Endothelial cell (in vitro differentiated cells): Measurements from ENCODE around the gene HIF1AN. TPM values are rescaled to one million over a fixed set of nuclear protein-coding genes. Genes with fewer than 3 reads are reported as not detected.

Experiments
- DNase-seq: peaks from one replicate; pipeline ENCODE4 v3.0.0; 2021; ENCODE audit warnings: low spot score
- H3K27ac Mint-ChIP-seq: one replicate; pipeline ENCODE4 v1.8.0; 2021; ENCODE audit warnings: mixed read lengths, inconsistent platforms; ENCODE audit not compliant: unreplicated experiment
- H3K27me3 Mint-ChIP-seq: one replicate; pipeline ENCODE4 v1.8.0; 2021; ENCODE audit warnings: mild to moderate bottlenecking, moderate library complexity, mixed read lengths, inconsistent platforms; ENCODE audit not compliant: unreplicated experiment
- H3K36me3 Mint-ChIP-seq: one replicate; pipeline ENCODE4 v1.8.0; 2021; ENCODE audit warnings: mild to moderate bottlenecking, low read depth, mixed read lengths, inconsistent platforms; ENCODE audit not compliant: unreplicated experiment
- H3K4me1 Mint-ChIP-seq: one replicate; pipeline ENCODE4 v1.8.0; 2021; ENCODE audit warnings: mild to moderate bottlenecking, mixed read lengths, inconsistent platforms; ENCODE audit not compliant: unreplicated experiment
- H3K4me3 Mint-ChIP-seq: one replicate; pipeline ENCODE4 v1.8.0; 2021; ENCODE audit warnings: mild to moderate bottlenecking, mixed read lengths, inconsistent platforms; ENCODE audit not compliant: unreplicated experiment
- H3K9me3 Mint-ChIP-seq: one replicate; pipeline ENCODE4 v1.8.0; 2021; ENCODE audit warnings: mixed read lengths, inconsistent platforms; ENCODE audit not compliant: unreplicated experiment
- total RNA-seq: library from RNA; stranded (reverse); fragmentation: NEBNext Ultra II Directional; extraction: Animal tissue kit (Norgen Biotek cat#: 25700); gene quantifications from one replicate; pipeline ENCODE4 v1.2.1, GENCODE V29; 2021; ENCODE audit not compliant: unreplicated experiment
- TF ChIP-seq, protein P1 (sequence below): fragments of 200-600 bp; sonication (generic); IDR thresholded peaks from one replicate; pipeline ENCODE4 v1.5.0; 2021; ENCODE audit warnings: antibody characterized with exemption; ENCODE audit not compliant: unreplicated experiment

Gene HIF1AN
- total RNA-seq, 1 donor from 2014 or later, result 44.4 TPM

DNA sequence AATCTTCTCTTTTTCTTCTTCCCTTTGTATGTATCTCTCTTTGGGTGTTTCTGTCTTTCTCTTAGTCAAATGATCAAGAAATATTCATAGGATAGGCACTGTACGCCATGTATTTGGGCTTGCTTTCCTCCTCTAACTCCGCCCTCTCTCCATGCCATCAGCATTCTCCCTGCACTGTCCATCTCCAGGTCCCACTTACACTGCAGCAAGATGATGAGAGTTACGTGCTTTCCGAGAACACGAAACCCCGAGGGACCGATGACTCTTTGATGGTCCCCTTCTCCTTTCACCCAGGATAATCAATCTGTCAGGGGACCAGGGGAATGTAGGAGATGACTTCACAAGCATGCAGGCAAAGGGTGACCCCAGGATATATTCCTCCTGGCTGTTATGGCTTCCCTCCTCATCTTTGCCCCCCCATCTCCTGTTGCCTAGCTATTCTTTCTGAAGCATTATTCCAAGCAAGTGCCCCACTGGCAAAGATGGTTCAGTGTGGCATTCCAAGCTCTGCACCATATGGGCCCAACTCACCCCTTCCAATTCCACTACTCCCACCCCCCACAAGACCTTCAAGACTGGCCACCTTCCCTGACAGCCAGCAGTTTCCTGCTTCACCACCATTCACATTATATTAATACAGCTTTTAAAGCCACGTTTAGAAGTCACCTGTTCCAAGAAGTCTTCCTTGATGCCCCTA lies 40.0 kb downstream of the HIF1AN start:
- Mint-ChIP-seq H3K27ac (no peak overlapping the region), H3K36me3 (no peaks in the 10 kb centered on the region), H3K9me3 (no peaks in the 10 kb centered on the region), H3K4me3 (no peak overlapping the region), H3K4me1 (no peaks in the 10 kb centered on the region), H3K27me3 (peaks cover 9% of the 10 kb centered on the region)
- no peak for DNase-seq
- TF ChIP-seq, protein P1, sequence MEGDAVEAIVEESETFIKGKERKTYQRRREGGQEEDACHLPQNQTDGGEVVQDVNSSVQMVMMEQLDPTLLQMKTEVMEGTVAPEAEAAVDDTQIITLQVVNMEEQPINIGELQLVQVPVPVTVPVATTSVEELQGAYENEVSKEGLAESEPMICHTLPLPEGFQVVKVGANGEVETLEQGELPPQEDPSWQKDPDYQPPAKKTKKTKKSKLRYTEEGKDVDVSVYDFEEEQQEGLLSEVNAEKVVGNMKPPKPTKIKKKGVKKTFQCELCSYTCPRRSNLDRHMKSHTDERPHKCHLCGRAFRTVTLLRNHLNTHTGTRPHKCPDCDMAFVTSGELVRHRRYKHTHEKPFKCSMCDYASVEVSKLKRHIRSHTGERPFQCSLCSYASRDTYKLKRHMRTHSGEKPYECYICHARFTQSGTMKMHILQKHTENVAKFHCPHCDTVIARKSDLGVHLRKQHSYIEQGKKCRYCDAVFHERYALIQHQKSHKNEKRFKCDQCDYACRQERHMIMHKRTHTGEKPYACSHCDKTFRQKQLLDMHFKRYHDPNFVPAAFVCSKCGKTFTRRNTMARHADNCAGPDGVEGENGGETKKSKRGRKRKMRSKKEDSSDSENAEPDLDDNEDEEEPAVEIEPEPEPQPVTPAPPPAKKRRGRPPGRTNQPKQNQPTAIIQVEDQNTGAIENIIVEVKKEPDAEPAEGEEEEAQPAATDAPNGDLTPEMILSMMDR, result no peak

DNA sequence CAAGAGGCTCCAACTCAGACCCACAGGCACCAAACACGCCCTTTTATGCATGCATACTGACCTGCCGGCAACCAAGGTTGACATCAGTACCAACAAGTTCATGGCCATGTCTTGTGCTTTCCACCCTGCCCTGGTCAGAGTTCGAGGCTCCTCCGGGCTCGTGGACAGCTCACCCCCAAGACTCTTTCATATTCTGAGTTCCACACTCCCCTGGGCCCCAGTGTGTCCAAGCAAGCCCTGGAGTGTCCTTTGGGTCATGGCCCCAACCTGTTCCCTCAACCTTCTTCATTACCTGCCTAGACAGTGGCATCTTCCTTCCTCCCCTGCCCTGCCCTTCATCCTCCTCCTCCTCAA lies 40.5 kb downstream of the HIF1AN start:
- no peaks in the 10 kb centered on the region for H3K9me3 Mint-ChIP-seq
- no peak overlapping the region for H3K4me3 Mint-ChIP-seq
- no peak overlapping the region for H3K27ac Mint-ChIP-seq
- no peaks in the 10 kb centered on the region for H3K4me1 Mint-ChIP-seq
- TF ChIP-seq, protein P1, result no peak
- no peaks in the 10 kb centered on the region for H3K36me3 Mint-ChIP-seq
- DNase-seq, result no peak
- peaks cover 11% of the 10 kb centered on the region for H3K27me3 Mint-ChIP-seq

DNA sequence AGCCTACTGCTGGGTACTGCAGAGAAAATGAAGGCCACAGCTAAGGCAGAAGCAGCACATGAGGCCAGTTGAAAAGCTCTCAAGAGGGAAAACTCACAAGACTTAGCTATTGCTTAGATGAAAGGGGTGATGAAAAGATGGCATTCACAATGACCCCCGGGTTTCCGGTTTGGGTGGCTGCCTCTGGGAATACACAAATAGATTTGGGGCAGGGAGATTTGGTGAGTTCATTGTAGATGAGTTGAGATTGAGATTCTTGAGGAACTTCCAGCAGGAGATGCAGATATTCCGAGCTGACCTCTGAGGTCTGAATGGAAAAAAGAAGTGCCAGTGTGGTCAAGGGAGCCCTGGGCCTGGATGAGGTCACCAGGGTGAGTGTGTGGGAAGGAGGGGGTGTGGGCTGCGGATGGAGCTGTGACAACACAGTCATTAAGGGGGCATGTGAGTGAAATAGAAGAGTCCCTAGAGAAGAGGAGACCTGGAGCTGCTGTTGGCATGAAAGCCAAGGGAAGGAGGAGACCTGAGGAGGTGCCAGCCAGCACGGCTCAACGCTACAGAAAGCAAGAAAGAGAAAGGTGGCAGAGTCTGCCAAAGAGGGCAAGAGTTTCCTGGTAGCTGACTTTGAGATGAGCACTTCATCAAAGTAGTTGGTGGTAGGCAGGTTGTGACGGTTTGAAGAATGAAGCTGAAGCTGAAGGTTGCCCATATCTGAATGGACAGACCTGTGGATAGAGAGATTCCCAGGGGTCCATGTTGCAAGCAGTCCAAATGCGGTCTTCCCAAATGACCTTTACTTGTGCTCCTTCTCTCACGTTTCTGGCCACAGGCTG lies 43.7 kb downstream of the HIF1AN start:
- TF ChIP-seq, protein P1, result no peak
- no peak overlapping the region for H3K27ac Mint-ChIP-seq
- H3K4me1 Mint-ChIP-seq, result no peaks in the 10 kb centered on the region
- no peak overlapping the region for H3K4me3 Mint-ChIP-seq
- H3K9me3 Mint-ChIP-seq, result no peaks in the 10 kb centered on the region
- H3K36me3 Mint-ChIP-seq, result no peaks in the 10 kb centered on the region
- peaks cover 11% of the 10 kb centered on the region for H3K27me3 Mint-ChIP-seq
- DNase-seq, result no peak

DNA sequence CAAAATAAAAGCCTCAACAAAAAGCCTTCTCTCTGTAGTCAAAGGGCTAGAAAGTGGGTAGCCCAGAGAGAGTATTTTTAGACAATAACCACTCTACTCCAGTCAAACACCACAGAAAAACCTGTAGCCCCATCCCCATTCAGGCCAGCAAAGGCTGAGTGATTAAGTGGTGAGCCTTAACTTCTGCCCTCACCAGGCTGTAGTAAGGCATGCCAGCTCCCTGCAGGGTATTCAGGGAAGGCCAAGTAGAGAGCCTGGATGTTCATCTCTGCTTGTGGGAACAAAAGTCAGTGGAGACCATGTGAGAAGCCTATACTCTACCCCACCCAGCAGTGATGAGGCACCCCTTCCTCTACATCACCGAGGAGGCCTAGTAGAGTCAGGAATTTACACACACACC lies 51.2 kb downstream of the HIF1AN start:
- no peaks in the 10 kb centered on the region for H3K9me3 Mint-ChIP-seq

More for the DNA sequence above, 51.2 kb downstream of the HIF1AN start:
- no peak for DNase-seq
- Mint-ChIP-seq H3K4me1 (no peaks in the 10 kb centered on the region), H3K27me3 (no peaks in the 10 kb centered on the region), H3K27ac (no peak overlapping the region), H3K36me3 (no peaks in the 10 kb centered on the region), H3K4me3 (no peak overlapping the region)
- TF ChIP-seq, protein P1, result no peak
